ENCODE results near the gene SUDS3.

- TF ChIP-seq, protein P1, sequence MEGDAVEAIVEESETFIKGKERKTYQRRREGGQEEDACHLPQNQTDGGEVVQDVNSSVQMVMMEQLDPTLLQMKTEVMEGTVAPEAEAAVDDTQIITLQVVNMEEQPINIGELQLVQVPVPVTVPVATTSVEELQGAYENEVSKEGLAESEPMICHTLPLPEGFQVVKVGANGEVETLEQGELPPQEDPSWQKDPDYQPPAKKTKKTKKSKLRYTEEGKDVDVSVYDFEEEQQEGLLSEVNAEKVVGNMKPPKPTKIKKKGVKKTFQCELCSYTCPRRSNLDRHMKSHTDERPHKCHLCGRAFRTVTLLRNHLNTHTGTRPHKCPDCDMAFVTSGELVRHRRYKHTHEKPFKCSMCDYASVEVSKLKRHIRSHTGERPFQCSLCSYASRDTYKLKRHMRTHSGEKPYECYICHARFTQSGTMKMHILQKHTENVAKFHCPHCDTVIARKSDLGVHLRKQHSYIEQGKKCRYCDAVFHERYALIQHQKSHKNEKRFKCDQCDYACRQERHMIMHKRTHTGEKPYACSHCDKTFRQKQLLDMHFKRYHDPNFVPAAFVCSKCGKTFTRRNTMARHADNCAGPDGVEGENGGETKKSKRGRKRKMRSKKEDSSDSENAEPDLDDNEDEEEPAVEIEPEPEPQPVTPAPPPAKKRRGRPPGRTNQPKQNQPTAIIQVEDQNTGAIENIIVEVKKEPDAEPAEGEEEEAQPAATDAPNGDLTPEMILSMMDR (IDR thresholded peaks at IDR 0.05) = no peak
- no peak for TF ChIP-seq POLR2A (IDR thresholded peaks at IDR 0.05)
Observed at GRCh38 chr12:118330421-118331018, 45.8 kb upstream of the SUDS3 start.

Measured in right lobe of liver (tissue), 4 donors.